ENCODE measurements around the gene SDK2. TPM values are rescaled to one million over a fixed set of nuclear protein-coding genes. Genes with fewer than 3 reads are reported as not detected.

SDK2 gene
- total and polyA plus RNA-seq, 9 donors: 0.40 to 5.4 (median 0.96) TPM

DNA sequence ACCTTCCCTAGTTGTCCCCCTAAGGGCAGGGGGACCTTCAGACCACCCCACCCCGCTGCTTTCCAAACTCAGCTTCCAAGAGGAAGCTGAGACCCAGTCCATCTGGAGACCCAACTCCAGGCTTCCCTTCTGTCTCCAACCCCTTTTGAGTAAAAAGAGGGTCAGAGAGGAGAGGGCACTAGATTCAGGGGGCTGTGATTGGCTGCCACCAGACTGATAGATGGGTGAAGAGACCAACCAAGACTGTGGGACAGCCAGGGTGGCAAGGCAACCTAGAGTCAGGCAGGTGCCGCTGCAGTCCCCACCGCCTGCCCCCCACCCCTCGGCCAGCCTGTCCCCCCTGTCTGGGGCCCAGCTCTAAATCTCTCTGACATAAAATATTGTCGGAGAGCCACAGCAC is 92.5 kb downstream of the SDK2 start:
- intact Hi-C loops (cut with DNase I): loop anchor here in 1 of 4 donors (5.0 kb wide), 1 partner anchor 51 kb away; no protein-coding TSS in a partner anchor
- H3K27ac ChIP-seq: no peak overlapping the region
- no peaks in the 10 kb centered on the region for H3K27me3 ChIP-seq
- no peak for TF ChIP-seq POLR2A (IDR thresholded peaks at IDR 0.05)
- no peak for TF ChIP-seq EP300 (IDR thresholded peaks at IDR 0.05)
- TF ChIP-seq, protein P1, sequence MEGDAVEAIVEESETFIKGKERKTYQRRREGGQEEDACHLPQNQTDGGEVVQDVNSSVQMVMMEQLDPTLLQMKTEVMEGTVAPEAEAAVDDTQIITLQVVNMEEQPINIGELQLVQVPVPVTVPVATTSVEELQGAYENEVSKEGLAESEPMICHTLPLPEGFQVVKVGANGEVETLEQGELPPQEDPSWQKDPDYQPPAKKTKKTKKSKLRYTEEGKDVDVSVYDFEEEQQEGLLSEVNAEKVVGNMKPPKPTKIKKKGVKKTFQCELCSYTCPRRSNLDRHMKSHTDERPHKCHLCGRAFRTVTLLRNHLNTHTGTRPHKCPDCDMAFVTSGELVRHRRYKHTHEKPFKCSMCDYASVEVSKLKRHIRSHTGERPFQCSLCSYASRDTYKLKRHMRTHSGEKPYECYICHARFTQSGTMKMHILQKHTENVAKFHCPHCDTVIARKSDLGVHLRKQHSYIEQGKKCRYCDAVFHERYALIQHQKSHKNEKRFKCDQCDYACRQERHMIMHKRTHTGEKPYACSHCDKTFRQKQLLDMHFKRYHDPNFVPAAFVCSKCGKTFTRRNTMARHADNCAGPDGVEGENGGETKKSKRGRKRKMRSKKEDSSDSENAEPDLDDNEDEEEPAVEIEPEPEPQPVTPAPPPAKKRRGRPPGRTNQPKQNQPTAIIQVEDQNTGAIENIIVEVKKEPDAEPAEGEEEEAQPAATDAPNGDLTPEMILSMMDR (IDR thresholded peaks at IDR 0.05): no peak
- WGBS, 3 donors: 70 to 81% (median 75%) methylated on average over 5 of the region's 5 CpGs
- no peaks in the 10 kb centered on the region for H3K9me3 ChIP-seq
- H3K4me1 ChIP-seq (ENCODE audit: insufficient read depth): no peaks in the 10 kb centered on the region
- no peak for DNase-seq
- H3K36me3 ChIP-seq: no peaks in the 10 kb centered on the region
- H3K4me3 ChIP-seq: no peak overlapping the region

DNA sequence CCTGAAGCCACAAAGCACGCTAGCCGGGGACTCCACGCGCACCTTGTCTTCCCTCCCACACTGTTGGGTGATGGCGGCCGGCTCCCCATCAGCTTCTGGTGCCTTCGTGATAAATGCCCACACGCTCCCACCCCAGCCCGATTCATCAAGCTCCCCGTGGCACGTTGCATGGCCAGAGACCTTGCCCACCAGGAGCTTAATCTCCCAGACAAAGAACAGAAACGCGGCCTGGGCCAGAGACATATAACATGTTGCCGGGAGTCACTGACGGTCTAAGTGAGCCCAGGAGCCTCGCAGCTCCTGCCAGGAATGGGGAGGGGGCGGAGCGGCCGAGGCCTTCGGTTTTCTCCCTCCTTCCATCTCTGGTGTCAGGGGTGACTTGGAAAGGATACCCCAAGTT is 93.1 kb downstream of the SDK2 start:
- Histone ChIP-seq H3K4me3 (no peak overlapping the region), H3K27me3 (no peaks in the 10 kb centered on the region), H3K27ac (no peak overlapping the region), H3K9me3 (no peaks in the 10 kb centered on the region), H3K36me3 (no peaks in the 10 kb centered on the region), H3K4me1 (ENCODE audit: insufficient read depth) (no peaks in the 10 kb centered on the region)
- no peak for DNase-seq
- intact Hi-C loops (cut with DNase I): loop anchor here in 1 of 4 donors (5.0 kb wide), 1 partner anchor 51 kb away; no protein-coding TSS in a partner anchor
- TF ChIP-seq POLR2A (IDR thresholded peaks at IDR 0.05) (no peak), EP300 (IDR thresholded peaks at IDR 0.05) (no peak)
- TF ChIP-seq, protein P1 (IDR thresholded peaks at IDR 0.05): no peak
- WGBS, 3 donors: 81 to 87% (median 86%) methylated on average over 20 of the region's 20 CpGs

DNA sequence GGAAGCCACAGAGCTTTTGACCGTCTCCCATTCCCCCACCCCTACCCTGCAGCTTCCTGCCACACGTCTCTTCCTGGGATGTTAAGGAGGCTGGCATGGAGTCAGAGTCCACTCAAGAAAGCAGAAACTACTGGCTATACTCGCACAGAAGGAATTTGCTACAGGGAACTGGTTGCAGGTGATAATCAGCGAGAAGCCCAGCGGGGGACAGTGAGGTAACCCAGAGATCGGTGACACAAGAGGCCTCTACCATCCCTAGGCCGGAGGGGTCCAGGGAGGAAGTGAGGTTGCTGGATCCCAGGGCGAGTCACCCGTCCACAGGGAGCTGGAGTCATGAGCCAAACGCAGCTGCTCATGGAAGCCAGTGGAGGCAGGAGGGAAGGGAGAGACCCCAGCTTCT is 93.7 kb downstream of the SDK2 start:
- DNase-seq: no peak
- TF ChIP-seq POLR2A (IDR thresholded peaks at IDR 0.05) (no peak), EP300 (IDR thresholded peaks at IDR 0.05) (no peak)
- TF ChIP-seq, protein P1 (IDR thresholded peaks at IDR 0.05): no peak
- H3K36me3 ChIP-seq: no peaks in the 10 kb centered on the region
- H3K27me3 ChIP-seq: no peaks in the 10 kb centered on the region
- intact Hi-C loops (cut with DNase I): loop anchor here in 1 of 4 donors (5.0 kb wide), 1 partner anchor 52 kb away; no protein-coding TSS in a partner anchor
- WGBS, 3 donors: 77 to 79% (median 77%) methylated on average over 10 of the region's 10 CpGs
- no peak overlapping the region for H3K4me3 ChIP-seq
- no peaks in the 10 kb centered on the region for H3K4me1 ChIP-seq (ENCODE audit: insufficient read depth)
- H3K27ac ChIP-seq: no peak overlapping the region
- H3K9me3 ChIP-seq: no peaks in the 10 kb centered on the region

DNA sequence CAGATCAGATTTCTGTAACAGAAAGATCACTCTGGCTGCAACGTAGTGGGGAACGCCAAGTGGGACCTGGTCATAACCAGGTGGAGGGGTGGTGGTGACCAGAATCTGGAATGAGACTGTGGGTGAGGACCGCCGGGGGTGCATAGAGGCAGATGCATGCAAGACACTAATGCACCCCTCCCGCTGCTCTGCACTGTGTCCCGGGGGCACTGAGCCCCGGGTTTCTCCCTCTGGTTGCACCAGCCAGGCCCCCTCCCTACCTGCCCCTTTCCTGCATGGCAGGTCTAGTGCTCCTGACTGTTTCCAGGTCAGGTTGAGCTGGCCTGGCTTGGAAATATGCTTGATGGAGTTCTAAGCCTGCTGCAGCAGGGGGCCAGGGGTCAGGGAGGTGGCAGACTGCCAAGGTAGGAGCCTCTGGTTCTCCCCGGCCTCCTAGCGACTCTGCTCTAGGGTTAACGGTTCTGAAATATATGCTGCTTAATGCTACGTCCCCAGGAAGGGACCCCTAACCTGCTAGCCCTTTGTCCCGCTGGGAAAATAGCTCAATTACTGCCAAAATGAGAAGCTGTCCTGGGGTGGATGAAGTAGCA is 94.3 kb downstream of the SDK2 start:
- no peak for DNase-seq
- intact Hi-C loops (cut with DNase I): loop anchor here in 1 of 4 donors (5.0 kb wide), 1 partner anchor 52 kb away; no protein-coding TSS in a partner anchor
- Histone ChIP-seq H3K36me3 (no peaks in the 10 kb centered on the region), H3K27ac (no peak overlapping the region), H3K9me3 (no peaks in the 10 kb centered on the region), H3K27me3 (no peaks in the 10 kb centered on the region), H3K4me3 (no peak overlapping the region), H3K4me1 (ENCODE audit: insufficient read depth) (no peaks in the 10 kb centered on the region)
- 58 to 62% (median 61%) methylated on average over 12 of the region's 12 CpGs for WGBS, 3 donors
- TF ChIP-seq EP300 (IDR thresholded peaks at IDR 0.05): no peak
- TF ChIP-seq, protein P1 (IDR thresholded peaks at IDR 0.05): no peak
- no peak for TF ChIP-seq POLR2A (IDR thresholded peaks at IDR 0.05)

All from ovary (tissue), 9 donors.